M059J (cell line): ENCODE measurements around the gene ISCA2. TPM values are rescaled to one million over a fixed set of nuclear protein-coding genes. Genes with fewer than 3 reads are reported as not detected.

Experiments used
- DNase-seq: peaks from one replicate; pipeline ENCODE4 v3.0.0-alpha.2; 2012; ENCODE audit warnings: low read depth
- total RNA-seq: library from RNA; depleted of rRNA; stranded (reverse); fragments of >200 nt; shearing (Covaris generic); gene quantifications from 2 replicates; pipeline ENCODE4 v1.2.3, GENCODE V29; 2014

Gene ISCA2
- total RNA-seq, 1 experiment from 2014 or later: 29.8 TPM

DNA sequence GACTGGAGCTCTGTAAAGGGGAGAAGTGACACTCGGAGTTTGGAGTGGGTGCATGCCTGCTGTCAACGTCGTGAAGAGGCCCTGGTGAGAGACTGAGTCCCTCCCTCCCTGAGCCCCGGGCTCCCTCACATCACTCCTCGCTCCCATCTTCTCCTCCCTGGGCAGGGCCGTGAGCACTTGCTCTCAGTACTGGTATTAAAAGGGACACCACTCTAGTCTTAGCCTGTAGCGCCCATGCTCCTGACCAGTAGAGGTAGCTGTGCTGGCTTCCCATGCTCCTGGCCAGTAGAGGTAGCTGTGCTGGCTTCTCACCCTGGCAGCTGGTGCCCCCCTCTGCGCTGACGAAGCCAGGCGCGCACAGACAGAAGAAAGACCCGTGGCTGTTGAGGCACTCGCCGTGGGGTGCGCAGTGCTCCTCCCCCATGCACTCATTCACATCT is 14.7 kb downstream of the ISCA2 start:
- DNase-seq: no peak

DNA sequence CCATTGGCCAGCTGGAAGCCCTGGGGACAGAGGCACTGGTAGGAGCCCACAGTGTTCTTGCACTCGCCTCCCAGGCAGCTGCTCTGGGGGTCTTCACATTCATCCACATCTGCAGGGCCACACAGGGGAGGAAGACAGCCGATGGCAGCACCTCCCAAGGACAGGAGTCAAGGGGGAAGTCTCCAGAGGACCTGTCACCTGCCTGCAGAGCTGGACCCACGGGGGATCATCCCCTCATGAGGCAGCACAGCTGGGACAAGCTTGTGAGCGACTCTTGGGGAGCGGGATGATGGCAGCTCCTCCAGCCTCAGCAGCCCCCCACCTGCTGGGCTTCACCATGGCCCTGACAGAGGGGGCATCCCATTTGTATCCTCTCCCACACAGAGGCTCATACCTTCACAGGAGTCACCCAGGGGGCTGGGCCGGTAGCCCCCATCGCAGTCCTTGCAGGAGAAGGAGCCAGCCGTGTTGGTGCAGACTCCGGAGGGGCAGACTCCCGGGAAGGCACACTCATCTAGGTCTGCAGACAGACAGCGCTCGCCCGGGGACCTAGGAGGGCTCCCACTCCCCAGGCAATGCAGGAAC is 15.4 kb downstream of the ISCA2 start:
- no peak for DNase-seq

DNA sequence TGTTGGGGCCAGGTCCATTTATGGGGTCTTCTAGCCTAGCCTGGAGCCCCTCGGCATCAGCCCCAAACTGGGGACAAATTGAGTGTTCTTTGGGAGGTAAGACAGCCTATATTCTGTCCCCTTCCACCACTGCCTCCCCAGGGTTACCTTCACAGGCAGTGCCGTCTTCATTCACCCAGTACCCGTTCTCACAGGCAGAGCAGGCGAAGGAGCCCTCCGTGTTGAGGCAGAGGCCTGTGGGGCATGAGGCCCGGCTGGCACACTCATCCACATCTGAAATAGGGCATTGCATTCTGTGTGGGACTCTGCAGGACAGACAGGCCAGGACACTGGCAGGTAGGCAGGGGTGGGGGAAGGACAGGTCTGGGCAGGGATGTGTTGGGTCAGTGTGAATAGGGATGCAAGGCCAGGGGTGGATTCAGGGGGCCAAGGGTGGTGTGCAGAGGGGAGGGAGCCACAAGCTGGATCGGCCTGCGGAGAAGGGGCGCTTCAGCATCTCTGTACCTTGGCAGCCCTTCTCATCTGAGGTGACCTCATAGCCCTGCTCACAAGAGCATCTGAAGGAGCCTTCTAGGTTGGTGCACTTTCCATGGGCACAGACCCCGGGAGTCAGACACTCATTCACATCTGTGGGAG is 16.1 kb downstream of the ISCA2 start:
- no peak for DNase-seq

DNA sequence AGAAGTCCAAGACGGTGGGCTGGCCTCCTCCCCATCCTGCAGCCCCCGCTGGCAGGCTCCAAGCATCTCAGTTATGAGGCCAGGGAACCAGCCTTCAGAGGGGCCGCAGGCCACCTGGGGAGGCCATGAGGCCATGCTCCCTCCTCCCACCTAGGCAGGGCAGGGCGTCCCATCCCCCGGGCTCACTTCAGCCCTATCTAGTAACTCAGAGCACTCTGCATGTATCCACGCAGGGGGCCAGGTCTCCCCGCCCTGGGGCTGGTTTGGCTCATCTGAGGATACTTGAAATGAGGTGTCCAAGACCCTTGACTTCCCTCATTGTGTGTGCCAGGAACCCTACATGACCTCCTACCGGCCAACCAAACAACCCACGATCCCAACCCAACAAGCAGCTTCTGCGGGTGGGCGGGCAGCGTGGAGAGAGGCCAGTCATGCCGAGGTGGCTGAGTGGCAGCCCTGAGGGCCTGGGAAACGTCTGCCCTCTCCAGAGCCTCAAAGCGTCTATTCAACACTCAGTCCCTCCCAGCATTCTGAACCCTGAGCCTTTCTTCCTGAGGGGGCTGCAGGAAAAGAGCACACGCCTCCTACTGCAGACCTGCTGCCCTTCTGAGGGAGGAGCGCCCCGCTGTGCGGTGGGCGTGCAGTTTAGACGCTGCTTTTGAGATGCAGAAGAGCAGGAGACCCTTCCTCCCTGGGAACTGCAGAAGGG is 16.8 kb downstream of the ISCA2 start:
- peak; percentile 55 for DNase-seq

DNA sequence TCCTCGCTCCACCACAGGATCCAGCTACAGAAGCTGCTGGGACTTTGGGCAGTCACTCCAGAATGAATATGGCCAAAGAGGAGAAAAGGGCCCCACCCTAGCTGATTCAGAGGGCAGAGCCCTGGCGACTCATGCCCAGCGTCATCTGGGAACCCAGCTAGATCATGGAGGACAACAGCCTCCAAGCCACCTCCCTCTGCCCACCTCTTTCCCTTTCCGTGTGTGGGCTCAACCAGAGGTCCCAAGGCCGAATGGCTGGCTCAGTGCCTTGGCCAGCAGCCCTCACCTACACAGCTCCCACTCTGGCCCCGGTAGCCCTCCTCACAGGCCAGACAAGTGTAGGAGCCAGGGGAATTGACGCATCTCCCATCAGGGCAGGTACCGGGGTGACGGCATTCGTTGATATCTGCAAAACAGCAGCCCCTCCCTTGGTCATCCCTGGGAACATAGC is 17.4 kb downstream of the ISCA2 start:
- DNase-seq: peak; percentile 62

DNA sequence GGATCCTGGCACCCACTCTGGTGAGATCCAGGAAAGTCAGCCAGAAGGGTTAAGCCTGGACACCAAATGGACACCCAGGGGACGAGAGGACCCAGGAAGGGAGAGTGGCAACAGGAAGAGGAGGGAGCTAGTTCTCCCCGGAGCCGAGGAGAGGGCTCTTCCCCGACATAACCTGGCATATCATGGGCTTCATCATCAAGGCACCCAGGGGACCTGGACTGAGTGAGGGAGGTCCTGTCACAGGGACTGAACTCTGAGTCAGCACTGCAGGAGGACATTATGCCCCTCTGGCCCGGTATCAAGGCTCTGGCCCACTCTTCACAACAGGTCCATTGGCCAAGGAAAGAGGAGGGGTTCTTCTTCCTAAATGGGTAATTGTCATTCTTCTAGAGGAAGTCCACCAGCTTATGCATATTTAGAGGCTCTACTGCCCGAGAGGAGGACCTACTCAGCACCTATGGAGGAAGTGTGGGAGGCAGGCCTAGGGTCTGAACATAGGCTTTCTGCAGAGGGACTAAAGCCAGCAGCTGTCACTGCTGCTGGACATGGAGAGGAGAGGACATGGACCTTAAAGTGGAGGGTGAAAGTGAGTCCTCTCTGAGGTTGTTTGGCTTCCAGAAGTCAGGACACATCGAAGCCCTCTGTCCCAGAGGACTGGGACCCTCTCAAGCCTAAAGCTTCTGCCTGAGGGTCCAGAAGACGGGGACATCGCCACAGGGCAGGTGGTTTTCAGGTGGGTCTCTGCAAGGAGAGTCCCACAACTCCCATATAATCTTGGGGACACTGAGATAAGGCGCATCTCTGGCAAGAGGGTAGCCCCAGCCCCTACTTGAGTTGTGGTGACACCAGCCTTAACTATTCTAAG is 18.6 kb downstream of the ISCA2 start:
- no peak for DNase-seq

DNA sequence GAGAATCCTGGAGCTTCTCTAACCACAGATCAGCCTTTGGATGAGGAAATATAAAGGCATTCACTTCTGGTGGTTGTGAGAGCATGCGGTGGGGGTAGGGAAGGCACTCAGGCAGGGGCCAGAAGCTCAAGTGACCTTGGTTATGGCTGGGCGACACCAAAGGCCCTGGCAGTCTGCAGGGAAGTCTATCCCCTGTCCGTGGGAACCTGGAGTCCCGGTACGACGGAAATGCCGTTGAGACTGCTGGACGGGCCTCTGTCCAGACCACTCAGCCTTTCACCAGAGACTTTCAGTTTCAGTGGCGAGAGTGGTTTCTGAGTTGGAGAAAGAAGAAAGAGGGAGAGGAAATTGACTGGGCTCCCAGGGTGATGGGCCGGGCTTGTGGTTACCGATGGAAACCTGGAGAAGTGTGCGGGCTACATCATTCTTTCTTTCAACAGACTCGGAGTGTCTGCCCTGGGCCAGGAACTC is 20.9 kb downstream of the ISCA2 start:
- peak; percentile 93 for DNase-seq

DNA sequence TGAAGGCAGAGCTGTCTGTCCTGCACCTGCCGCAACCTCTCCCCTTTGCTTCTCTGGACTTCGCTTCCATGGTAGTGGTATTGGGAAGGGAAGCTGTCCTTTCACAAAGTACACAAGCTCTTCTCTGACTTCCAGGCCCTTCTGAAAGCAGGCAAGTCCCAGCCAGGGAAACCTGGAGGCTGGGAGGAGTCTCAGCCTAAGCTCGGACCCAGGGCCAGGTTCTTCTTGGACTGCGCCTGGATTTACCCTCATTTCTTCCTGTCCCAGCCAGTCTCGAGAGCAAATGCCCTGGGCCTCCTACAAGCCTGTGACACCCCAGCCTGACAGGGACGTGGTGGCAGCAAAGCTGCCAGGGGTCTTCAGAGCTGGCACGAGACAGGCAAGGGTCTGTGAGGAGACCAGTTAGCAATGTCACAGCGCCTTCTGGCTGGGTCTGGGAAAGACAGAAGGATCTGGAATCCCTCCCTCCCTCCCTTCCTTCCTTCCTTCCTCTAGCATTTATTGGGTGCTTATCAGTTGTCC is 22.4 kb downstream of the ISCA2 start:
- no peak for DNase-seq

DNA sequence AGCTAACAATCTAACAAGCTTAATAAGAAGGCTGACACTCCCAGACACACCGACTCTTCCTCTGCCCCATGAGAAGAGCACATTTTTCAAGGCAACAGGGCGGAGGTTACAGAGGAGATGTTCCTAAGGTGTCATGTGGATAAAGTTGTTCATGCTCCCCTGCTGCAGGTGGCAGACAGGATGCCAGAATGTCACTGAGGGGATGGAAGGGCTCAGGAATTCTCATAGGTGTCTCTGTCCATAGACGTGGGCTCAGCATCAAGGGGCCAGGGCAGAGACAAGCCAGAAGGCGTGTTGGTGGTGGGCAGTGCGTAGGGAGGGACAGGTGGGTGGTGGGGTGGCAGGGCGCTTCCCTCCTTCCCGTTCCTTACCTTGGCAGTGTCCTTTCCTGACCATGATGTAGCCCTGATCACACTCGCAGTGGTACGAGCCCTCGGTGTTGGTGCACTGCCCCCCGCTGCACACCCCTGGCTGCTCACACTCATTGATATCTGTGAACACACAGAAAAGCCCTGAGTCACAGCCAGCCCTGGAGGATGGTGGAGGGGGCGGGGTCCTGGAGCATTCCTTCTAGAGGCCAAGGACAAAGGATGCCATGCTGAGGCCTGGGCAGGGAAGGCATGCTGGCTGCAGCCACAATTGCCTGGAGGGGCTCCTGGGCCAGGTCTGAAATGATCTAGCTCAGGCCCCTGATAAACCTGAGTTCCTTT is 23.0 kb downstream of the ISCA2 start:
- DNase-seq: peak; percentile 71

DNA sequence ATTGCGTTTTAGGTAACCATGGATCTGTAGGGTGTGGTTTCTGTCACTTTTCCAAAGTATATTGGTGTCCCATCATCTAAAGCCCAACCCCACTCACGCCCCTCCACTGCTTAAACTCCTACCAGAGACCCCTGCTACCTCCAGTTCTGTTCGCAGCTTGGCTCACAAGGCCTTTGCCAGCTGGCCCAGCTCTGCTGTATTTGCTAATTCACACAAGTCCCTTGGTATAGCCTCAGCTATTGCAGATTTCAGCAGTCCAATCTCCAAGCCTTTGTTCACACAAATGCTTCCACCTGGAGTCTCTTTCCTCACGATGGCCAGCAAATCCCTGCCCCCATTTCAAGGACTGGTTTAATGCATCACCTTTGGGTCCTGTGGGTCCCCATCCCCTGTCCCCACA is 24.2 kb downstream of the ISCA2 start:
- no peak for DNase-seq

DNA sequence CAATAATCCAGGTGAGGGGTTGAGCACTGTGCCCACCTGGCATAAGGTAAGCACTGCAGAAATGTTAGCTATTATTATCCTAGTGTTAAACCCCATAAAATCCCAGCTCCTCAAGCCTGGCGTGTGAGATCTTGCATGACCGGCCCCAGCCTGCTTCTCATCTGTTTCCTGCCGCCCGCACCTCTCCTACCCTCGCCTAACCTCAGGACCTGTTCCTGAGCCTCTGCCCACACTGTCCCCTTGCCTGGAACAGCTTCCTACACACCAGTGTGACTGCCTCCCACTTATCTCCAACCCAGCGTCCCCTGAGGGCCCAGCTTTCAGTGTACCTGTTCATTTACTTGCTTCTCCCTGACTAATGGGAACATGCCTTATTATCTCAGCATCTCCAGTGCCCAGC is 24.7 kb downstream of the ISCA2 start:
- no peak for DNase-seq

DNA sequence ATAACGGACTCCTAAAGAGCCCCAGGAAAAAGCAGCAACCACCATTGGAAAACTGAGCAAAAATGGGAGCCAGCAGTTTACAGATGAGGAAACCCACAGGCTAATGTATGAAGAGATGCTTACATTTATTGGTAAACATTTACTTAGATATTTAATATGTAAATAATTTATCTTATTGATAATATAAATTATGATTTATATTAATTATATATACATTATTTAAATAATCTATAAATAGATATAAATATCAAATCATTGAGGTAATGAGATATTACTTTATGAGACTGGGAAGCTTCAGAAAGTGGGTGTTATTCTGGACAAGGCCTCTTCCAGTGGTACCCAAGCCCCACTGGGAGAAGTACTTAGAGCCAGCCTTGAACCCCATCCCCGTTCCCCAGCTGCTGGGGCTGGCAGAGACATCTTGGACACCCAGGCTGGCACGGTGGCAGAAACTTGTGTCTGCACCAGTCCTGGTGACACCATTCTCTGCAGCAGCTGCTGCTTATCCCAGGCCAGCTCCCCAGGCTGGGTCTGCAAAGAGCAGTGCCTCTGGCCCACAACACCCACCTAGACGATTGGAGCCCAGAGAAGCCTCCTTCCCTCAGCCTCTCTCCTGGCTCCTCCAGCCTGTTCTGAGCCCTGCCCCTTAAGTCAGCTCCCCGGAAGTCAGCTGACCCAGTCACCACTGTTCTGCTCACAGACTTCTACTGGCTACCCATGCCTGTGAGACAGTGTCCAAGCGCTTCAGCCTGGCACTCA is 25.9 kb downstream of the ISCA2 start:
- no peak for DNase-seq

DNA sequence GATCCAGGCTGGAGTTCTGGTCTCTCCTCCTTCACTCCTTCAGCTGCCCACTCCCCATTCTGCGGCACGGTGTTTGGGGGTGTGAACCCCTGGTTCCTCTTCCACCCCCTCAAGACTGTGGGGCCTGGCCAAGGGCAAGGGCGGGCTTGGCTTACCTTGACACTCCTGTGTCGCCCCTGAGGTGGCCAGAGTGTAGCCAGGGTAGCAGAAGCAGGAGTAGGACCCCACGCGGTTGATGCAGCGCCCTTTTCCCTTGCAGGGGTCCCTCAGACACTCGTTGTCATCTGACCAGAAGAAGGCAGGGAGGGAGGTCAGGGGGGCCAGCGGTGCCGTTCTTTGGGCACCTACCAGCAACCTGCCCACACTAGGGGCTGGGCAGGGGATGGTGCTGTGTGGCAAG is 28.2 kb downstream of the ISCA2 start:
- DNase-seq: no peak

DNA sequence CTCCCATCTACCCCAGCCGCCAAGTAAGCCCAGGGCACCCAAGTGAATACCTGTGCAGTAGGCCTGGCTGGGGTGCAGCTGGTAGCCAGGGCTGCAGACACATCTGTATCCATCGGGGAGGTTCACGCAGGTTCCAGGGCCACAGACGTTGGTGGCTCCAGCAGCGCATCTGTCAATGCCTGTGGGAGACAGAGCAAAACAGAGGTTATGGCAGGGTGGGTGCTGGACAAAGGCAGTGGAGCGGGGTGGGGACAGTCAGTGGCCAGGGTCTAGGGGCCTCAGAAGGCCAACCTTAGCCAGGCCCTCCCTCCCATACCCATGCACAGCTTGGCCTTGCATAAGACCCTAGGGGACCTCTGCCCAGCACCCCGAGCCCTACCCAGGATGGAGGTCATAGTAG is 29.2 kb downstream of the ISCA2 start:
- no peak for DNase-seq

DNA sequence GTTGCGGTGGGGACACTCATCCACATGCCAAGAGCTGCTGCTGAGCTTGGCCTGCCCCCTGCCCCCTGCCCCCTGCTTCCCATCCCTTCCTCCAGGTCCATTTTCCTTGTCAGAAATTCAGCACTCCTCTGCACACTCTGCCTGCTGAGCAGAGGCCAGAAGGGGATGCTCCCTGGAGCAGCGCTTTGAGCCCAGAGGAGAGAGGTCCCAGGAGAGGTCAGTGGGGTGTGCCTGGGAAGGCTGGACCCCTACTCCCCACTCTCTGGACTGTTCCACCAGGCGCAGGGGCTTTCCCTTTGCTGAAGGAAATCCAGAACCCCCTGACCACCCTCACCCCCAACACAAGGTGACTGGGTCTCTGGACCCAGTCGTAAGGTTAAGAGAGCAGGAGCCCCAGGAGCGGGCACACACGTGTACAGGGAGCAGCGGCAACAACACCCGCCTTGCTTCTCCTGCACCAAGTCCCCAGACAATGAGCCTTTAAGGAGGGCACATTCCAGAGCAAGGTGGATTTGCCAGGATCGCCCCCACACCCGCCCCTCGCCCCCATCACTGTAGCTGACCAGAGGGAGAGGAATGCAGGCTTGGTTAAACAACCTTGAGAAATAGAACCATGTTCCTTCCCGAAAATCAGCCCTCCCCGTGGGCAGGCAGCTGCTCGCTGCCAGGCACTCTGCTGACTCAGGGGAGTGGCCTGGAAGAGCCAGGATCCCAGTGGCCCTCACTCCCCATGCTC is 30.7 kb downstream of the ISCA2 start:
- DNase-seq: no peak

DNA sequence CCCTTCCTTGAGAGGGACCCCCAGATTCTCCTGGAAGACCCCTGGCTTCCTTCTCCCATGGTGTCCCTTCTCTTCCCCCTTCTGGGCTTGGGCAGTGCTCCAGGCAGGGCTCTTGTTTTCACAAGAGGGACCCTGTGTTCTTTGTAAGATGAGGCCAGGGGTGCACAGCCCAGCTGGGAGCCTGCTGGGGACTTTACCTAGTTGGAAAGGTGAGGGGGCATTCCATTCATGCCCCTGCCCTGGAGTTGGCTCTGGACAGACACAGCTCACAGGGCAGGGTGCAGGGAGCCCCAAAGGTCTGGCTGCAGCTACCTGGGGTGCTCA is 31.2 kb downstream of the ISCA2 start:
- no peak for DNase-seq

DNA sequence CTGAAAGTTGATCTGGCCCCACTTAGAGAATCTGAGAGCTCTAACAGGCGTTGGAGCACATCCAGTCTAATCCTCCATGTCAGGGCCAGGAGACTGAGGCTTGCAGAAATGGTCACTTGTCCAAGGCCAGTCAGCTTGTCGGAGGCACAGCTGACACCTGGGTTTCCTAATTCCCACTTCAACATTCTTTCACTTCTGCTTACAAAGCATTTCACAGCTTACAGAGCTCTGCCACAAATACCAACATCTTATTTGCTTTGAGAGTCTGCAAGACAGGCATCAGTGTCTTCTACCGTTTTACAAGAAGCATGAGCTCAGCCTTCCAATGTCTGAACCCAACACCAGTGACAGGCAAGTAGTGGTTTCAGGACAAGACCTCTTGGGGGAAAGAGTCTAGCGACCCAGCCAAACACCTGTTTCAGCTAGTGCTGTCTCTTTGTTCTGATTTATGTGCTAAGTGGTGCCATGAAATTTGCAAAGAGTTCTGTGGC is 31.8 kb downstream of the ISCA2 start:
- no peak for DNase-seq

DNA sequence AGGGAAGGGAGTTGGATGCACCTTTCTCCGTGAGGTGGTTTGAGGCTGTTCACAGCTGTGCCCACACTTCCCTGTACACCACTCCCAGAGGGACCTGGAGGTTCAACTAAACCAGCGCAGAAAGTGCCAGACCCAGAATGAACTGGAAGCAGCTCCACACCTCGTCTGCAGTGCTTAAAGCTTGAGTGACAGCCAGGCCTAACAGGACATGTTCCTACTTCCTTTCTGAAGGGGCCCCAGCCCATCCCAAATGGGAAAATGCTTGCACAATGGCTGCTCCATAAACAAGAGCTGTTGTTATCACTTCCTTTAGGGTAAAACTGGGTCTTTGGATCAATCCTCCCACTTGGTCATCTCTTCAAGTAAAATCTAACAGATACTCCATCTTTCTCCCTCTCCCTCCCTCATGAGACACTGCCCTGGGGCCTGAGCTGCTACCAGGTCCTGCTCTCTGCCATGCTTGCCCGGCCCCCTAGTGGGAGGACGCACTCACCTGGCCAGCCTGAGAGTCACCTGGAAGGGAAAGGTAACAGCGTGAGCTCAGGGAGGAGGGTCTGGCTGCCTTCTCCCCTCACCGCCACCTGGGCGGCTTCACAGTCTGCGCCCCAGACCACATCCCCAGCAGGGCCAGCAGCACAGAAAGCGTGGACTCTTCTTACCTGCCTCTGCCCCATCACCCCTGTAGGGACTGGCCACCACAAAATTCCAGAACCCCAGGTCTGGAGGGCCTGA is 33.5 kb downstream of the ISCA2 start:
- DNase-seq: no peak

DNA sequence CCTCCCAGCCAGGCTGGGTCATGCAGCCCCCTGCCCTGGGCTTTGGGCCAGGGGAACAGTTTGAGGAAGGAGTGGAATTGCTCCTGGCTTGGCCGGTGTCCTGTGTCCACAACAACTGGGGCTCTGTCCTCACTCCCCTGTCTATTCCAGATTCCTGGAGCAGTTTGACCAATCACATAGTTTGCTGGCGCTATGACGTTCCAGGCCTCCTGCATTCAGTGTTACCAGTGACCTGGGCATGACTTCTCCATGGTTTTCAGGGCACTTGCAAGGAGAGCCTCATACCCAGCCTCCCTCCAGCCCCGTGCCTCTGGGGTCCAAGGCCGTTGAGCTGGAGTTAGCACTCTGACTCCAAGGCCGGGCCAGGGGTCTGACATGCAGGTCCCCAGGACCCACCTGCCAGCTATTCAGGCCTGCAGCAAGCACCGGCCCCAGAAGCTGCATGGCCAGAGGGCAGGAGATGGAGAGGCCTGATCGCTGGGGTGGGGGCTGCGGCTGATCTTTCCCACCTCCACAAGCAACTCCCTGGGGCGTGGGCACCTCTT is 34.2 kb downstream of the ISCA2 start:
- no peak for DNase-seq
